GM19238 (cell line): ENCODE results near the gene PEAK3.

Experiments used
- DNase-seq: peaks from one replicate; pipeline ENCODE4 v3.0.0; 2011; ENCODE audit warnings: low spot score; ENCODE audit not compliant: insufficient read length

Gene PEAK3

GRCh38 chr19:2282062-2282861, at the start of gene PEAK3:
Gene PEAK3, minus strand, starts transcription at chr19:2282175. Its CDS starts 1,244 bp downstream, at chr19:2280931.
- DNase-seq = no peak

- DNase-seq = no peak
Observed at GRCh38 chr19:2330632-2331284, 48.8 kb upstream of the PEAK3 start.

- DNase-seq = no peak
Observed at GRCh38 chr19:2330255-2330631, 48.3 kb upstream of the PEAK3 start.

GRCh38 chr19:2329501-2329916, 47.5 kb upstream of the PEAK3 start:
- no peak for DNase-seq

- DNase-seq = no peak
Observed at GRCh38 chr19:2329149-2329478, 47.1 kb upstream of the PEAK3 start.

- peak; percentile 96 for DNase-seq
Observed at GRCh38 chr19:2328401-2329148, 46.6 kb upstream of the PEAK3 start, which contains the start of the genes LSM7 and SPPL2B. Gene LSM7, minus strand, starts transcription at chr19:2328586. Its CDS starts 20 bp downstream, at chr19:2328566. Gene SPPL2B, plus strand, starts transcription at chr19:2328684. Its CDS starts 26 bp downstream, at chr19:2328710.

GRCh38 chr19:2327773-2328400, 45.9 kb upstream of the PEAK3 start:
- DNase-seq = peak; percentile 57

- no peak for DNase-seq
Observed at GRCh38 chr19:2326699-2327360, 44.9 kb upstream of the PEAK3 start.

- DNase-seq = no peak
Observed at GRCh38 chr19:2325281-2326046, 43.5 kb upstream of the PEAK3 start.

GRCh38 chr19:2324220-2324948, 42.4 kb upstream of the PEAK3 start:
- DNase-seq = no peak

GRCh38 chr19:2323707-2324106, 41.7 kb upstream of the PEAK3 start:
- DNase-seq = no peak

- no peak for DNase-seq
Observed at GRCh38 chr19:2321565-2322283, 39.7 kb upstream of the PEAK3 start.

- DNase-seq = no peak
Observed at GRCh38 chr19:2320939-2321338, 39.0 kb upstream of the PEAK3 start.

- no peak for DNase-seq
Observed at GRCh38 chr19:2320049-2320448, 38.1 kb upstream of the PEAK3 start.

- DNase-seq = no peak
Observed at GRCh38 chr19:2319551-2319950, 37.6 kb upstream of the PEAK3 start.

- DNase-seq = no peak
Observed at GRCh38 chr19:2318923-2319322, 36.9 kb upstream of the PEAK3 start.

GRCh38 chr19:2317756-2318155, 35.8 kb upstream of the PEAK3 start:
- no peak for DNase-seq

GRCh38 chr19:2317300-2317699, 35.3 kb upstream of the PEAK3 start:
- DNase-seq = no peak

GRCh38 chr19:2315818-2316353, 33.9 kb upstream of the PEAK3 start:
- no peak for DNase-seq
